NCI-H2029 treated with DMSO at 0.1 percent for 48 hours (cell line): ENCODE measurements around the gene OR4F17.
"Not testable (repeated sequence)": the region's sequence is repeated elsewhere in the genome, so short reads cannot be mapped to it uniquely, and the experiment has no call there.

ENCODE experiments used
- DNase-seq: peaks from one replicate; lab custom pipeline; 2025; lab: John Stamatoyannopoulos, UW

The OR4F17 gene

GRCh38 chr19:106804-107203 is at the start of gene OR4F17:
Gene OR4F17 (plus strand): TSS chr19:107104. CDS start chr19:110679, 3,575 bp downstream.
- DNase-seq, result not testable (repeated sequence)

- DNase-seq, result not testable (repeated sequence)
Measured at GRCh38 chr19:70793-71192, 36.1 kb upstream of the OR4F17 start.

- DNase-seq, result not testable (repeated sequence)
Measured at GRCh38 chr19:82864-83263, 24.0 kb upstream of the OR4F17 start.

GRCh38 chr19:83626-84025 is 23.3 kb upstream of the OR4F17 start:
- not testable (repeated sequence) for DNase-seq

- not testable (repeated sequence) for DNase-seq
Measured at GRCh38 chr19:90678-91077, 16.2 kb upstream of the OR4F17 start.

GRCh38 chr19:94794-95193 is 12.1 kb upstream of the OR4F17 start:
- DNase-seq, result not testable (repeated sequence)

- not testable (repeated sequence) for DNase-seq
Measured at GRCh38 chr19:97647-98046, 9.3 kb upstream of the OR4F17 start.

- not testable (repeated sequence) for DNase-seq
Measured at GRCh38 chr19:120443-121140, 13.7 kb downstream of the OR4F17 start.
